IMR-90 (cell line): ENCODE results near the gene PPM1F.

Experiments
- MAZ ChIP-seq: IDR thresholded peaks from 2 replicates; pipeline ENCODE4 v1.6.1; 2012; ENCODE audit warnings: low read depth, mild to moderate bottlenecking, low read length, improper control_type of control experiment, moderate library complexity, borderline replicate concordance
- POLR2A ChIP-seq: IDR thresholded peaks from 2 replicates; pipeline ENCODE4 v1.6.1; 2012; ENCODE audit warnings: mild to moderate bottlenecking, low read depth, low read length
- RAD21 ChIP-seq: IDR thresholded peaks from 2 replicates; pipeline ENCODE4 v1.6.1; 2012; ENCODE audit warnings: low read length, improper control_type of control experiment
- USF2 ChIP-seq: fragments of 150-350 bp; IDR thresholded peaks from 2 replicates; pipeline ENCODE4 v1.6.1; 2017; ENCODE audit warnings: mild to moderate bottlenecking, antibody characterized with exemption, low read length, low read depth

GRCh38 chr22:21896951-21897513 lies 55.6 kb downstream of the PPM1F start:
- no peak for TF ChIP-seq RAD21
- no peak for TF ChIP-seq MAZ
- TF ChIP-seq POLR2A = no peak
- TF ChIP-seq USF2 = no peak
